ENCODE measurements around the gene ZMYND10.

The ZMYND10 gene

DNA sequence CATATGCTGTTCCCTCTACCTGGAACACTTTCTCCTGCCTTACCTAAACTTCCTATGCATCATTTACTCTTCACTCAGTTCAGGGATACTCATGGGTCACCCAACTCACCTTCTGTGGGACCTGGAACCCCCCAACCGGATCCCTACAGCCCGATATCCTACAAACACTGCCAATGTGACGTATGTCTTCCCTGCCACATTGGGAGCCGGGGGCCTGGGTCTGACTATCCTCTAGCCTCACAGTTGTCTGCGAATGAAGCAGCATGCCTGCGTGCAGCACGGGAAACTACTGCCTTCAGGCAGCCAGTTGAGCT, 4.6 kb upstream of the ZMYND10 start:
- DNase-seq: peak in 1 of 58 donors; percentile 63

DNA sequence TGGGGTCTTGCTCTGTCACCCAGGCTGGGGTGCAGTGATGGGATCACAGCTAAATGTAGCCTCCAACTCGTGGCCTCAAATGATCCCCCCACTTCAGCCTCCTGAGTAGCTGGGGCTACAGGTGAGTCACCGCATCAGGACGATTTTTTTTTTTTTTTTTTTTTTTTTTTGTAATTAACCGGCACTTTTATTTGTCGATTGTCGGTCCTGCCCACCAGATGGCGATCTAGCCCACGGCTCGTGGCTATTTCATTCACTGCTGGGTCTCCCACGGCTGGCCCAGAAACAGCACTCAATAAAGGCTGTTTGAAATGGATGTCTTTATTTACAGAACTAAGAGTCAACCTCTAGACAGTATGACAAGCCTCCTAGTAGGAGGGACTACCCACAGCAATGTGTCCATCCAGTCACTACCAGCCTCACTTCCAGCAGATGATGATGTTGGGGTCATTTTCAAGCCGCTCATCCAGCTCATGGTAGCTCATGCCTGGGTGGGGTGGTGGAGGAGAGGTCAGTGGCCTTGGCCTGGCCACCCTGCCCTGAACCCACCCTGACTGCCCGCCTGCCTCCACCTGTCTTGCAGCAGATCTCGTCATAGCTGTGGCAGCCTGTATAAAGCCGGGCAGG, 1.8 kb upstream of the ZMYND10 start:
- DNase-seq: peak in 50 of 58 donors; percentile 6 to 65 (median 35)

DNA sequence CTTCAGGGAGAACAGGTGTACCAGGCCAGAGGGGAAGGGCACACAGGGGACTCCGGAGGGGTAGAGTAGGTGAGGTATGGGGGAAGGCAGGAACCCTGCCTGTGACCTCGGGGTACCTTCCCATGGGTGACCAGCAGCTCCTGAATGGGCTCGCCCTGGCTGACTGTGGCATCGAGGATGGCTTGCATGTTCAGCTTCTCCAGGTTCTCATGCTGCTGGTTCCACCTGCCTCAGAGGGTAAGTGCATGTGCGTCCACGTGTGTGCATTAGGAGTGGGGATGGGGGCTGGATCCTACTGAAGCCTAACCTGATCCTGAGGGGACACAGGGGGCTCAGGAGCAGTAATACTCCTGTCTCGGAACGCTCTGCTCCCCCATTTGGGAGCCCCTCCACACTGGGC, 524 bp downstream of the ZMYND10 start:
- DNase-seq: no peak

DNA sequence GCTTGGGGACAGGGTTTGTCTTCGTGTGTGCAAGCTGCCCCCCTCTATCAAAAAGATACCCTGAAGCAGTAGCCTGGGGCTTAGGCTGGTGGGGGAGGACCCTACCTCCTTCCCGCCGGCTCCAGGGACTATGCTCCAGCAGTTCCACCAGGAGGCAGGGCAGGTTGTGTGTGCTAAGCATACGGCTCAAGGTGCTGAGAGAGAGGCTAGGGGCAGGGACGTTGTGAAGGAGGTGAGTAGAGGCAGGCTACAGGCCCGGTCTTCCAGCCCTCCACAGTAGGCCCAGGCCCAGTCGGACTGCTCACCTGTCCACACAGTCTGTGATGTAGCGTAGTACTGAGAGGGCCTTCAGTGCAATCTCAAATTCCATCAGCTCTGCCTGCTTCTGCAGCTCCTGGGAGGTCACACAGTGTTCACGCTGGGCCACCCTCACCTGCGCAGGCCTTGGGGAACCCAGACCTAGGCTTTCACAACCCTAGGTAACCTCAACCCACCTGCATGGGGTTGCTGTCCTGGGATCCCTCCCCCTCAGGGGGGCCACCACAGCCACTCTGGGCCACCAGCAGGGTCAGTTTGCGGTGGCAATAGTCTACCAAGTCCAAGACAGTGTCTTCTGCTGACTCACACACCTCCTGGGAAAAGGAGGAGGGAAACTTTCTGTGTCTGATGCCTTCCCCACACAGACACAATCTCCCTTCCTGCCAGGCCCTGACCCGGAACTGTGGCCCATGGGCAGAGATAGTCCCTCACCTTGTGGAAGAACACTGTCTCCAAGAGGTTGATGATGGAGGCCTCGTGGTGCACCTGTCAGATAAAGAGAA, 2.5 kb downstream of the ZMYND10 start:
- DNase-seq: no peak

DNA sequence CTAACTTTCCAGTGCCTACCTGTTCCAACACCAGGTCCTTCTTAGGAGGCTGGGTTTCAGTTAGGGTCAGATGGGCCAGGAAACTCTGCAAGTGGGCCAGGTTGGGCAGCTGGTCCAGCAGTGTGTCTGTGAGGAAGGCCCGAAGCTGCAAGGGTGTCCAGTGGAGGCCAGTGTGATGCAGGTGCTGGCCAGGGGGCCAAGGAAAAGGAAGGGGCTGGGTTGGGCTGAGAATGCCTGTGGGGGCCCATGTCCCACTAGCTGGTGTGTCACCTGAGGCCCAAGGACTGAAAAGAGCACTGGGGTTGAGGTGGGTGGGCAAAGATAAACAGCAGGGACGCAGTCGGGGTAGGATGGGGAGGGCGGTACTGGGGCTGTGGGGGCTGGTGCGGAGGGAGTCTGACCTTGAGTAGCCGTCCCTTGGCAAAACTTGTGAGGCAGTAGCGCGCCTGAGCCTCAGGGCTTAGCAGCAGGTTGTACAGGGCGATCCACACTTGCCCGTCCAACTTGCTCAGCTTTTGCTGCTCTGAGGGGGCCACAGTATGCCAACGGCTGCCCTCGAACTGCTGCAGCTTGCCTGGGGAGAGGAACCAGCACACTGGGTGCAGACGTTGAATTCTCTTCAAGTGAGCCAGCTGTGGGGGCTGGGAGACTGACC, 3.4 kb downstream of the ZMYND10 start:
- no peak for DNase-seq

DNA sequence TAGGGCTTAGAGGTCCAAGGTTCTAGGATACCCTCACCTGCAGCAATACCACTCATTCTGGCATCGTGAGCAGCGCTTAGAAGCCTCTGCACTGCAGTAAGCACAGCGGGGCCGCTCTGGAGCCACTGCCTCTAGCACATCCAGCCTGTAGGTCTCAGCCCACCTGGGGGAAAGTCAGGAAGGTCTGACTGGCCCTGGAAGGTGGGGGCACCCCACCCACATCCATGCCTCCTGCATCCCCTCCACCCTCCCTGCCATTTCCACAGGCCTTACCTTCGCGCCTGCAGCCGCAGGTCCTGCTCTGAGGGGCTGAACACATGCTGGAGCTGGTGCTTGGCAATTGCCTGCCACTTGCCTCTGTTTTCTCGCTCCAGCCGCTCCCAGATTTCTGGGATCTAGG, 4.0 kb downstream of the ZMYND10 start:
- no peak for DNase-seq

DNA sequence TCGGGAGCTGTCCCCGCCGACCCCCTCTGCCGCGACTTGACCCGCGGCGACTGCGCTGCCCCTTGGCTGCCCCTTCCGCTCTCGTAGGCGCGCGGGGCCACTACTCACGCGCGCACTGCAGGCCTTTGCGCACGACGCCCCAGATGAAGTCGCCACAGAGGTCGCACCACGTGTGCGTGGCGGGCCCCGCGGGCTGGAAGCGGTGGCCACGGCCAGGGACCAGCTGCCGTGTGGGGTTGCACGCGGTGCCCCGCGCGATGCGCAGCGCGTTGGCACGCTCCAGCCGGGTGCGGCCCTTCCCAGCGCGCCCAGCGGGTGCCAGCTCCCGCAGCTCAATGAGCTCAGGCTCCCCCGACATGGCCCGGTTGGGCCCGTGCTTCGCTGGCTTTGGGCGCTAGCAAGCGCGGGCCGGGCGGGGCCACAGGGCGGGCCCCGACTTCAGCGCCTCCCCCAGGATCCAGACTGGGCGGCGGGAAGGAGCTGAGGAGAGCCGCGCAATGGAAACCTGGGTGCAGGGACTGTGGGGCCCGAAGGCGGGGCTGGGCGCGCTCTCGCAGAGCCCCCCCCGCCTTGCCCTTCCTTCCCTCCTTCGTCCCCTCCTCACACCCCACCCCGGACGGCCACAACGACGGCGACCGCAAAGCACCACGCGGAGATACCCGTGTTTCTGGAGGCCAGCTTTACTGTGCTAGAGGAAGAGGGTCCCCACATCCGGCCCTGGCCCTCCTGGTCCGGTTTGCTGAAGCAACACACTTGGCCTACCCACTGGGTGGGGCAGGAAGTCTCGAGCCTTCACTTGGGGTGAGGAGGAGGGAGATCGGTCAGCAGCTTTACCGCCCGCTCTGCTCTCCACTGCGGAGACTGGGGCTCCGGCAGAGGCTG, 4.8 kb downstream of the ZMYND10 start, which contains the start of gene RASSF1:
RASSF1 (minus strand) TSS at position 389 of the 882 bp plus-strand sequence; CDS start at position 358, 31 bp downstream.
- DNase-seq: peak in 3 of 58 donors; percentile 20 to 40 (median 35)

DNA sequence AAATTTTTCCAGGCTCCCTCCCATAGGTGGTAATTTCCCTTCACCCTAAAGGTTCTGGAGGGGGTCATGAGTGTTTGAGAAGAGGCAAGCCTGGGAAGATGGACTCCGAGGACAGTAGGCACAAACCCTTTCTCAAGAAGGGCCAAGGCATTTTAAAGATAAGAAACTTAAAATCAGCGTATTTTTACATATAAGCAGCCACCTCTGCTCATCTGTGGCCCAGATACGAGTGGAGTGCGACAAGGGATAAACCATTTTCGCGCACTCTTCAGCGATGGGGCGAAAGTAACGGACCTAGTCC, 5.4 kb downstream of the ZMYND10 start:
- no peak for DNase-seq

DNA sequence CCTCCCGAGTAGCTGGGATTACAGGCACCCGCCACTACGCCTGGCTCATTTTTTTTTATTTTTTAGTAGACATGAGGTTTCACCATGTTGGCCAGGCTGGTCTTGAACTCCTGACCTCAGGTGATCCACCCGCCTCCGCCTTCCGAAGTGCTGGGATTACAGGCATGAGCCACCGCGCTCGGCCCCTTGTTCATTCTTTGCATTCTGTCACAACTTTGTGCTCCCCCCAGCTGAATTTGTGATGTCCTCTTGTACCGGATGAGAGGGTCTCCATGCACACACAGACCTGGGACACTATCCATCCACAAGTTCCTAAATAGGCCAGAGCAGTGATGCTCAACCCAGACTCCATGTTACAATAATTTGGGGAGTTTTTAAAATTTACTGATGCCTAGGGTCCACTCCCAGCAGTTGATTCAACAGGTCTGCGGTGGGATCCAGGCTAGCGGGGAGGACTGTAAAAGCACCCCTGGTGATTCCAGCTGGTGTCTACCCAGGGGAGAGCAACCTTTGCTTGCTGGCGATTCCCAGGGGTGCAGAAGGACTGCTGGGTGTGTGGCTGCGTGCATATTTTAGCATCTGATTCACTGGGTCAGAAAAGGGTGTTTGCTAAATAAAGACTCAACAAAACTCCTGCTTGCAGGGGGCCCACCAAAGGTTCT, 5.9 kb downstream of the ZMYND10 start:
- no peak for DNase-seq

DNA sequence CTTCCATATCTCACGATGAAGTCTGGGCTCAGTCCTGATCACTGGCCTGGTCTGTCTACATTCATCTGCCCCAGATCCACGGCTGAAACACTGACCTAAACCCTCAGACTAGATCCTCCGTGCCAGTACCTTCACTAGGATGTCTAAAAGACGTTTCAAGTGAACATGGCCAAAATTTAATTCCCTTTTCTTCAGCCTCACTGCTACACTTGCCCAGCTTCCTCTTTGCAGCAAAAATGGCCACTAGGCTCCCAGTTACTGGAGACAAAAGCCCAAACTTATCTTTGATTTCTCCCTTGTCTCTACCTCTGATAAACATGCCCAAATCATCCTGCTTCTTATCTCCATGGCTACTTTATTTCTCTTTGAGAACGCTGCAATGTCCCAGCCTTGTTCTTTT, 6.6 kb downstream of the ZMYND10 start:
- DNase-seq: no peak

DNA sequence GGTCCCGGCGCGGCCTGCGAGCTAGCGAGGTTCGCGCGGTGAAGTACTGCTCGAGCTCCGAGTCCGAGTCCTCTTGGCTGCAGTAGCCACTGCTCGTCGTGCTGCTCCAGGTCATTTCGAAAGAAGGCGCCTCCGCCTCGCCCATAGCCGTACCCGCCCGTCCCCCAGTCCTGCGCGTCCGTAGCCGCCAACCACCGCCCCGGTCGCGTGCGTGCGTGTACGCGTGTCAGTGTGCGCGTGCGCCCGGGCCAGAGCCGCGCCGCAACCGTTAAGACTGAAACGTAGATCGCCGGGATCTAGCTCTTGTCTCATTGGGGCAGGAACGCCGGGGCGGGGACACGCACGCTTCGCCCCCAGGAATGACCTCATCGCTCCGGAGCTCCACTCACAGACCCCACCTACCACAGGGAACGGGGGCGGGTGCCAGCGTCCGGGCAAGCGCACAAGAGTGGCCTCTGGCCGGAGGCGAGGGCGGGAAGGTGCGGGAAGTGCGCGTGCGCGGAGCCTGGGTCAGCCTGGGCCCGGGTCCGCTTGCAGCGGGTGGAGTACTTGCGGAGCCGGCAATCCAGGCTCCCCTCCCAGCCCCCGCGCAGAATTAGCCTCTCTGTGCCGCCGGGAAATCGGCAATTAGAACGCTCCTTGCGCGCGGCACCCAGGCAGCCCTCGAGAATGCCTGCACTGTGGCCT, 8.2 kb downstream of the ZMYND10 start:
- peak; percentile 85 to 99 (median 97) for DNase-seq

DNA sequence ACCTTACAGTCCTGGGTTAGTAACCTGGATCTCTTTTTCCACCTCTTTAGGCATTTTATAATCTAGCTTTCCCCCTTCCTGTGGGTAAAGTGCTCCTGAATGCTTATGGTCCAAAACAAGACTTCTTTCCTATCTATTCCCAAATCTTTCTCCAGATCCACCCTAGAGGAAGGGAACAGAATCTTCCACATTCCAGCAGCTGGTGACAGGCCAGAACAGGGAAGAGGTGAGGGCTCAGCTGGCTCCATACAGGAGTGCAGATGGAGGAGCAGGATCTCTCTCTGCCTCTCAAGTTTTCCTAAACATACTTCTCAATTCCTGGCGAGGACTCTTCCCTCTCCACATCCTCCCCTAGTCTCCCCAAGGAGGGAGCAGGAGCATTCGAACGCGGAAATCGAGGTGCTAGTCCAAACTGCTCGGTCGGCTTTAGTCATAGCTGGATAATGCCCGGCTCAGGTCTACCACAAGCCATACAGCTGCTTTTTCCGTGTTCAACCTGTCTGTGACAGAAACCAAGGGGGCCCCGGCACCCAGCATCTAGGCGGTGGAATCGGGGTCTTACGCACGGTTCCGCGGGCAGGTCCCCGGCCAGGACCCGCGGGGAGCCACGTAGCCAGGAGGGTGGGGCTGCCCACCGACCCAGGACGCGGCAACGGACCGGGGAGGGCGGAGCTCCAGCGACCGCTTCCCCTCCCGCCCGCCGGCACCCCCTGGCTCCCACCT, 8.9 kb downstream of the ZMYND10 start:
- peak in 3 of 58 donors; percentile 27 to 59 (median 52) for DNase-seq

DNA sequence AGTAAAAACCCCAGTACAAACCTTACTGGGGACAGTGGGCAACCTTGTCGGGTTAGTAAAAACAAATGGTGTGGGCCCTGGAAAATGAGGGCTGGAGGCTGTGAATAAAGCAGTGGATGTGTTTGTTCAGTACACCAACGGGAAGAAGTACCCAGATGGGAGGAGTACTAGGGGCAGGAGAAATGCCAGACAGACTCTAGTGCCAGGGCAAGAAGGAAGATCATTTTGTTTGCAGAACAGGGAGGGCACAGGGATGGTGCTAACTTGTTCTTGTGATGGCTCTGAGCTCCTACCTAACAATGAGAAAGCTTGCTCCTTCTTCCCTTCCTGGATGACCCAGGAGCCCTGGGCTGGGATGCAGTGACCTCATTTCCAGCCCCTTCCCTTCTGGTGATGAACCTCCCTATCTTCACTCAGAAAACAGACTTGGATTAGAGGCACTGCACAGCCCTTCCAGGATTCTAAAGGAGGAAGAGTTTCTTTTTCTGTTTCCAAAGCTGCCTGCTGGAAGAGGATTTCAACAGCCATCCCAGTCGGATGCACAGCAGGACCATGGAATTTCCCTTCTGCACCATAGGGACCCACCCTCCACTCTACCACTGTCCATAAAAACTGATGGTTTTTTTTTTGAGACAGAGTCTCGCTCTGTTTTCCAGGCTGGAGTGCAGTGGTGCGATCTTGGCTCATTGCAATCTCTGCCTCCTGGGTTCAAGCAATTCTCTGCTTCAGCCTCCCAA, 11.0 kb downstream of the ZMYND10 start:
- no peak for DNase-seq

DNA sequence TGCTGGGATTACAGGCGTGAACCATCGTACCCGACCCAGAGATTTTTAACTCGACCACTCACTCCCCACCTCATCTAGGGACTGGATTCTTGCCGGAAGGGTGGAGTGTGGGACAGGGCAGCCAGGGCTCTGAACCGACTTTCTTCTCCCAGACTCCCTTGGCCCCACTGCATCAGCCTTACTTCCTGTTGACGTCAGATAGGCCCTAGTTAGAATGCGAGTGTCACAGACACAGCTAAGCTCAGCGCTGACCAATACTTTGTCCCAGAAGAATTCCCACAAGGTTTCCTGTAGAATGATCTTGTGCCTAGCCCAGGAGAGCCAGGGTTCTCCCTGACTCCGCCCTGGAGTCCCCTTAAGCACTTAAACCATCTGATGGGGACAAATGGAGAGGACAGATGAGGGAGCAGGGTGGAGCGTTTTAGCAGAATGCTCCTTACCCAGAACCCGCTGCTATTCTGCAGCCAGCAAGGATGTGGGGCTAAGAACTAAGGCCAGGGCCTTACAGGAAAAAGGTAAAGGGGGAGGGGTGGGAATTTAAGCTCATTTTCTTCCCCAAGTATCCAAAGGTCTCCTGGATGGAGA, 11.7 kb downstream of the ZMYND10 start:
- no peak for DNase-seq

DNA sequence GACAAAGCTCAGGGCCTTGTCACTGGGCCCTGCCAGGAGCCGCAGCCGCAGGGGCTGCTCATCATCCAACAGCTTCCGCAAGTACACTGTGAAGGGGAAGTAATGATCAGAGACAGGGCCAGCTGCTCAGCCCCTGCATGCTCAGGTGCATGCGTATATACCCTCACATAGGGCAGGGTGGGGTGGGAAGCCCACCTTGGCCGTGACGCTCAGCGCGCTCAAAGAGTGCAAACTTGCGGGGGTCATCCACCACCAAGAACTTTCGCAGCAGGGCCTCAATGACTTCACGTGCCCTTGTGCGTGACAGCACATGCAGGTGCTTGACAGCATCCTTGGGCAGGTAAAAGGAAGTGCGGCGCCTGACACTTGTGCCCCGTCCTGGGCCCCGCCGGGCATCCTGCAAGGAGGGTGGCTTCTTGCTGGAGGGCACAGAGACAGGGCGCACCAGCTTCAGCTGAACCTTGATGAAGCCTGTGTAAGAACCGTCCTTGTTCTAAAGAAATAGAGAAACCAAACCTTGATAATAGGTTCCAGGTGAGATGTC, 14.1 kb downstream of the ZMYND10 start:
- no peak for DNase-seq

DNA sequence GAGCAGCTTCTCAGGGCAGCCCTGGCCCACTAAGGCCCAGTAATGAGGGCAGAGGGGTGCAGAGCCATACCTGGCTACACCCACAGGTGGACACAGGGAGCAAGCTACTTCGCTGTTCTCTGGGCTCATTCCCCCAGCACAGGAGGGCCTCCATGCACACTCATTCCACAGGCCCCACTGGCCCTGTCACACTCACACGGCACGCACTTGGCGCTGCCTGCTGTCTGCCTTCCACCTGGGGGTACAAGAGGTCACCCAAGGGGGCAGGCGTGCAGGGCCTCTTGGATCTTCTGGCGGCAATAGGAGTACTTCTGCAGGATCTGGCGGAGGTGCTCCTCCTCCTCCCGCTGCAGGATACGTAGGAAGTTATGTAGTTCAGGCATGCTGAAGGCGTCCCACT, 15.2 kb downstream of the ZMYND10 start:
- no peak for DNase-seq

DNA sequence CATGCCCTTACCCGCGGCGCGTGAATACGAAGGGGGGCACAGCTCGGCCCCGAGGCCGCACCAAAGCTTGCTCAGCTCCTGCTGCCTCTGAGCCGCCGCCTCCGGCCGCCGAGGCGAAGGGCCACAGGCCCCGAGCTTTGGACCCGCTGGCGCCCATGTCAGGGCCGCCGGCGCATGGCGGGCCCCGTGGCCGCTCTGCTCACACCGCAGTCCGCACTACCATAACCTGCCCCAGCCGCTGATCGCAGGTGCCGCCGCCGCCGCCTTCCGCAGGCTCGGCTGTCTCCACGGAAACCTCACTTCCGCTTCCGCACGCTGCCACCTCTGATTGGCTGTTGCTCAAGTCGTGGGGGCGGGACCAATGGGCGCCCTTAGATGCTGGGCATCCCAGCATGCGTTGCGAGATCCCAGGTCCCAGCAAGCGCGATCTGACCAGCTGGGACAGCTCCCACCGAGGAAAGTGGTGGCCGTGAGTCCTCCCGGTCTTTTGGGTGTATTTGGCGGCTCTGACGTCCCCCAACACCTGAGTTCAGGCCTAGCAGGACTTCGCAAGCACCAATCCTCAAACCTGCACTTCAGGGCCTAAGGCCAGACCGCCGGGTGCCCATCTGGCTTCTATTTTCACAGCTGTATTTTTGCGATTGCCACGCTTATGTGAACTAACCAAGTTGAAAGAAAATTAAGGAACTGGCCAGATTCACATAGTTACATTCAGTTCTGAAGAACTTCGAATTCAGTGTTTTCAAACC, 17.4 kb downstream of the ZMYND10 start, which contains the start of gene TUSC2:
TUSC2 (minus strand) TSS at position 281 of the 749 bp plus-strand sequence; CDS start at position 157, 124 bp downstream.
- peak; percentile 50 to 99 (median 93) for DNase-seq
